ENCODE results near the gene APAF1. TPM values are rescaled to one million over a fixed set of nuclear protein-coding genes. Genes with fewer than 3 reads are reported as not detected.

APAF1 gene
- total and polyA plus RNA-seq, 8 donors: 21.1 to 54.4 (median 41.9) TPM

DNA sequence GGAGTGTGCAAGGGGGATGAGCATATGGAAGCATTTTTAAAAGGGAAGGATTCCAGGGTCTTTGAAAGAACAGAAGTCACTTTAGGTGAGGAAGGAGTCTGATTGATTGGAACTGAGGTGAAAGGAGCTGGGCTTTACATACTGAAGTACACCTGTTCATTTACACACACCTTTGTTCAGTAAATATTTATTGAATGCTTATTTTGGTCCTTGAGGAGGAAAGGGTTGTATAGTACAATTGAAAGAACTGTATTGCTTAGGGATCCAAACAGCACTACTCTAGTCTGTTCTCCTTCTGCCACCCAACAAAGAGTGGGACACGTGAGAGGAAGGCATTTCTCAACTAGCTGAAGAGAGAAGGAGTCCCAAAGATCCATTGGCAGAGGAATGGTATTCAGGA, 63.9 kb downstream of the APAF1 start:
- Histone ChIP-seq H3K36me3 (peaks cover 0 to 78% of the 10 kb centered on the region in 2 donors), H3K4me3 (no peak overlapping the region), H3K27me3 (no peaks in the 10 kb centered on the region), H3K9me3 (no peaks in the 10 kb centered on the region), H3K27ac (no peak overlapping the region), H3K4me1 (no peaks in the 10 kb centered on the region)
- DNase-seq (no peak), ATAC-seq (no peak)
- intact Hi-C loops (cut with DNase I): no loop called here
- TF ChIP-seq CTCF (IDR thresholded peaks at IDR 0.05): no peak

DNA sequence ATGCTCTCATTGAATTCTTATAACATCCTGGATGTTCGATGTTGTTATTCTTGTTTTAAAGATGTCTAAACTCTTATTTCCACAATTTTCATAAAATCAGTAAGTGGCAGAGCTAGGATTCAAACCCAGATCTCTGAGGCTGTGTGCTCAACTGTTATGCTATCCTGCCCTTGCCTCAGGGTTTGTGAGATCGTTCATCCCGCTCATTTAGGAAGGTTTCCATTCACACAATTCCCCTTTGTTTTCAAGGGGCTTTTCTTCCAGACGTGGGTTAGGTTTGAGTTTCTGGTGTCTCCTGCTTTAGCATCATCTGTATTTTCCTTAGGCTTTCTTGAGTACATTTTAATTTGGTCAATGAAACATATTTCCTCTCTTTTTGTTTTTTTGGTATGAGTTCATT, 69.3 kb downstream of the APAF1 start:
- intact Hi-C loops (cut with DNase I): no loop called here
- TF ChIP-seq CTCF (IDR thresholded peaks at IDR 0.05): no peak
- Histone ChIP-seq H3K36me3 (peaks cover 0 to 86% of the 10 kb centered on the region in 2 donors), H3K4me1 (no peaks in the 10 kb centered on the region), H3K9me3 (no peaks in the 10 kb centered on the region), H3K27ac (no peak overlapping the region), H3K4me3 (no peak overlapping the region), H3K27me3 (no peaks in the 10 kb centered on the region)
- DNase-seq: no peak
- no peak for ATAC-seq

DNA sequence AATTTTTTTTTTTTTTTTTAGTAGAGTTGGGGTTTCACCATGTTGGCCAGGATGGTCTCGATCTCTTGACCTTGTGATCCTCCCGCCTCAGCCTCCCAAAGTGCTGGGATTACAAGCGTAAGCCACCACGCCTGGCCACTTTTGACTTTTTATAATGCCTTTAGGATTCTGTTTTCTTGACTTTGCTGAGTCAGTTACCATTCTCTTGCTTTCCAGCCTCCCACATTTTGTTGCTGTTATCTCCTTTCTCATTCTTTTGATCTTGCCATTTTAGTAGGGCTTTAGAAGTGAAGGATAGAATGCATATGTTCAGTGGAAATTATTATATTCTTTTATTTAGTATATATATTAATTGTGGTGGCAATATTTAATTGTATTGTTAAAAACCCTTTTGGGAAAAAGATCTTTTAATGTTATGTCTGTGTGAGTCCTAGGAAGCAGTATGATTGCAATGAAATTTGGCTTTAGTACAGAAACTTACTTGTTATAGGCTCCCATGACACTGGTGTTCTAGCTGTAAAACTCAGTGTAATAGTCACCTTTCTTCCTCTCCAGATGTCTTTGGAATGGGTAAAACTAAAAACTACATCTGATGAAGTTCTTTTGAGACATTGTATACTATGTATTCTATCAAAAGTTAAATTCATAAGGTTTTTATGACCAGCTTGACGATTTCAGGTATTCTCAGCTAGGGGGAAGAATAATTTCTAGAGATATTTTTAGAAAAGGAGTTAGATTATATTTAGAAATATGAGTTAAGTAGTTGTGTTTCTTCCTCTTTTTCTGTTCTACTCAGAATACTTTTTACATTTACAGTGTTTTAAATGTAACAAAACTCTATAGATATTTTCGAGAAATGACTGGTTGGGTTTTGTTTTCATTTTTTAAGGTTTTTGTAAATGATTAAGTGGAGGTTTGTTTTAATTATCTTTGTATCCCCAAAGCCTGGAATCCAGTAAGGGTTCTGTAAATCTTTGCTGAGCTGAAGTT, 74.7 kb downstream of the APAF1 start:
- H3K36me3 ChIP-seq: peaks cover 0 to 93% of the 10 kb centered on the region in 2 donors
- H3K4me1 ChIP-seq: no peaks in the 10 kb centered on the region
- H3K27ac ChIP-seq: no peak overlapping the region
- no peak overlapping the region for H3K4me3 ChIP-seq
- ATAC-seq: no peak
- no peaks in the 10 kb centered on the region for H3K27me3 ChIP-seq
- TF ChIP-seq CTCF (IDR thresholded peaks at IDR 0.05): no peak
- intact Hi-C loops (cut with DNase I): no loop called here
- no peak for DNase-seq
- no peaks in the 10 kb centered on the region for H3K9me3 ChIP-seq

GRCh38 chr12:98721204-98721702, 76.2 kb downstream of the APAF1 start:
- peaks cover 0 to 95% of the 10 kb centered on the region in 2 donors for H3K36me3 ChIP-seq
- intact Hi-C loops (cut with DNase I): no loop called here

More at GRCh38 chr12:98721204-98721702, 76.2 kb downstream of the APAF1 start:
- ATAC-seq (no peak), DNase-seq (no peak)
- no peaks in the 10 kb centered on the region for H3K4me1 ChIP-seq
- no peaks in the 10 kb centered on the region for H3K27me3 ChIP-seq
- no peak overlapping the region for H3K27ac ChIP-seq
- no peak overlapping the region for H3K4me3 ChIP-seq
- no peaks in the 10 kb centered on the region for H3K9me3 ChIP-seq
- no peak for TF ChIP-seq CTCF (IDR thresholded peaks at IDR 0.05)
